CD4-positive, alpha-beta T cell treated with Interleukin-17A for 4 hours (primary cell): ENCODE measurements around the gene RECK.
"Not testable (repeated sequence)": the region's sequence is repeated elsewhere in the genome, so short reads cannot be mapped to it uniquely, and the experiment has no call there.

ENCODE experiments used
- DNase-seq: peaks from one replicate; pipeline ENCODE4 v3.0.0-alpha.2; 2020; ENCODE audit warnings: mixed read lengths

Gene RECK

GRCh38 chr9:36074870-36075532 is 38.3 kb downstream of the RECK start:
- DNase-seq: no peak

DNA sequence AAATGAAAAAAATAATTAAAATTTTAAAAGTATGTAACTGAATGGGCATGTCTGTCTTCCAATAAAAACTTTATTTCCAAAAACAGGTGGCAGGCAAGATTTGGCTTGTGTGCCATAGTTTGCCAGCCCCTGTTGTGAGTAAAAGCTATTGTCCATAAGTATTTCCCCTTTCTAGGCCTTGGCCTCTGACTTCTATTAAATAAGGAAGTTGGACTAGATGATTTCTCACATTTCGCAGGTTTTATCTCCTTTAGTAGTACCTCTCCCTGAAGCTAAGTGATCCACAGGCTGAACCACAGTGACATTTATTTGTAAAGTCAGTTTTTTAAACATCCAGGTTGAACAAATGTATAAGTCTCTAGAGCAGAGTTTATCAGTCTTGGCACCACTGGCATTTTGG is 41.3 kb downstream of the RECK start:
- no peak for DNase-seq

DNA sequence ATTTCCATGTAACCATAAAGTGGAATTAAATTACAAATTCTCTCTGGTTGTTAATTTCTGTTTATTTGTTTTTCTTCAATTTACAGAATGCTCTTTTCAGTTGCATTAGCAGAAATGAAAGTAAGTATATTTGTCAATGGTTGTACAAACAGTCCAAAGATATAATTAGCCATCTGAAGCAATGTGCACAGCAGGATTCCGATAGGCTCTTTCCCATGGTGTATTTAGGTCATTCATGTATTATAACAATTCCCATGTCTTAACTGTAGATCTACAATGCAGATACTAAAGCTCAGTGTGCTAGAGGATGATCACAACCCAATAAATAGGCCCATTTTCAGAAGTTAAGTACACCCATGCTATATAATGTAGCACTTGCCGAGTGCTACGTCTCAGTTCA is 43.8 kb downstream of the RECK start:
- DNase-seq: no peak

- no peak for DNase-seq
These were observed 46.2 kb downstream of the RECK start for GRCh38 chr9:36082931-36083330.

DNA sequence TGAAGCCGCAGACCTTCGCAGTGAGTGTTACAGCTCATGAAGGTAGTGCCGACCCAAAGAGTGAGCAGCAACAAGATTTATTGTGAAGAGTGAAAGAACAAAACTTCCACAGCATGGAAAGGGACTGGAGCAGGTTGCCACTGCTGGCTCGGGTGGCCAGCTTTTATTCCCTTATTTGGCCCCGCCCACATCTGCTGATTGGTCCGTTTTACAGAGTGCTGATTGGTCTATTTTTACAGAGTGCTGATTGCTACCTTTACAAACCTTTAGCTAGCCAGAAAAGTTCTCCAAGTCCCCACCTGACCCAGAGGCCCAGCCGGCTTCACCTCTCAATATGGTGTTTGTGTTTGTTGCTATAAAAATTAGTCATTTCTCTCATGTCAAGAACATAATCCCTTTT is 49.7 kb downstream of the RECK start:
- no peak for DNase-seq

DNA sequence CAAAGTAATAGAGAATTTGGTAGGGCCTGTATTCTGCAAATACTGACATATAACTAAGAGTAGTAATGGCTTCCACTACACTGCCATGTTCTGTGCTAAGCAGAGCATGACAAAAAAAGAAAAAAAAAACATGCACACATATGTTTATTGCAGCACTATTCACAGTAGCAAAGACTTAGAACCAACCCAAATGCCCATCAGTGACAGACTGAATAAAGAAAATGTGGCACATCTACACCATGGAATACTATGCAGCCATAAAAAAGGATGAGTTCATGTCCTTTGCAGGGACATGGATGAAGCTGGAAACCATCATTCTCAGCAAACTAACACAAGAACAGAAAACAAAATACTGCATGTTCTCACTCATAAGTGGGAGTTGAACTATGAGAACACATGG is 50.3 kb downstream of the RECK start:
- DNase-seq: not testable (repeated sequence)

DNA sequence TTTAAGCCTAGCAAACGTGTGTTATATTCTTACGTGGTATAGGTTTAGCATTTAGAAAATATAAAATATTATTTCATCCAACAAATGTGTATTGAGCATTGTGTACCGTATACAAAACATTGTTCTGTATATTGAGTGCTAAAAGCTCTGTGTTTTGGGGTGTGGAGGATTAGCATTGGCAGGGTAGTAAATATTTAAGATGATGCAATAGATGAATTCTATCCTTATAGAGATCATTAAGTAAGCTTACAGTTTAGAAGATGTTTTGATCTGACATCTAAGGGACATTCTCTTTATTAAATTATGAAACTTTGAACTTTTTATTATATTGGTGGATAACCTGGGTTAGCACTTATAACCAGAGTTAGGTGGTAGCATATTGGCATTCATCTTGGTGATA is 51.3 kb downstream of the RECK start:
- no peak for DNase-seq

DNA sequence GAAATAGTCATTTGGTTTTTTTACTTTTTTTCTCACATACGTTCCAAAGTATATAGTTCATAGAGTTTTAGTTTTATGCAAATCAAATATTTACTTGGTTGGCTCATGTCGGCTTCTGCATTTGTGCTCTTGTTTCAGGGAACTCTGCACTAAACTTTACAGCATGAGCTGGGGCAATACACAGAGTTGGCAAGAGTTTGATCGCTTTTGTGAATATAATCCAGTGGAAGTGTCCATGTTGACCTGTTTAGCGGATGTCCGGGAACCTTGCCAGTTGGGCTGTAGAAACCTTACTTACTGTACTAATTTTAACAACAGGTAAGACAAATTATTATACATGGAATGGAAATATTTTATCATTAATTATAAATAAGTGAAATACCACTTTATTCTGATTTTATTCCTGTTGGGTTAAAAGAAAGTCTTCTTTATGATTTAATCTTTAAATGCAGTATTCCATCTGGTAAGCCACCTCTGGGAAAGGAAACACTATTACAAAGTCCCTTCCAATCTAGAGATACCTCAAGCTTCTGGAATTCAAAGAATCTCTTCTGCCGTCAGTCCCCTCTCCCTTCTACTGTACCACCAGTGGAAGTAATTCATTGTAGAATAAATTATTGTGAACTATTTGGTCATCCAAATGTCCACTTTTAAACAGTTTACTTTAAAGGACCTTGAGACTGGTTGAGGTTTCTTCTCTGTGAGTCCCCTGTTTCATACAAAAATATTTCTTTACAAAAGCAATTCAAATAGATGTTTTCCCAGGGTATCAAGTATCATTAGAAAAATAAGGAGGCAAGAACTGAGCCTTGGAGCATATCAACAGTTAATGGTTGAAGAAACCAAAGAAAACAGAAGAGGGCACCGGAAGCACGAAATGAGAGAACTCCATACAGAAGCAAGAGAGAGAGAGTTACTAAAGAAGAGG is 54.6 kb downstream of the RECK start:
- no peak for DNase-seq

DNA sequence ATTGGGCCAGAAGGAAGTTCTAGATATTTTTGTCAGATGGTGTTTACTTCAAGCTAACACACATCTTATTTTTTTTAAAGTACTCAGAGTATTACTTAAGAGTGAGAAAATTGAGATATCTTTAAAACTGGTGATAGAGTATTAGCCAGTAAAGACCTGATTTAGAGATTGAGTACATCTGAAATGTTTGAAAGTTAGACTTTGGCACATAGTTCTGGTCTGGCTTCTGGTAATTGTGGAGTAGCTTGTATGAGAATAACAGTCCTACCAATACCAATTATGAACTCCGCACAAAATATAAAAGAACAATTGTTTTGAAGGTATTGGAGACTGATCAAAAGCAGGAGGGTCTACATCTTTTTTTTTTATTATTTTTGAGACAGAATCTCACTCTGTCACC is 55.3 kb downstream of the RECK start:
- DNase-seq: no peak

GRCh38 chr9:36092509-36093215 is 55.9 kb downstream of the RECK start:
- peak; percentile 45 for DNase-seq

GRCh38 chr9:36093384-36093783 is 56.7 kb downstream of the RECK start:
- DNase-seq: no peak

DNA sequence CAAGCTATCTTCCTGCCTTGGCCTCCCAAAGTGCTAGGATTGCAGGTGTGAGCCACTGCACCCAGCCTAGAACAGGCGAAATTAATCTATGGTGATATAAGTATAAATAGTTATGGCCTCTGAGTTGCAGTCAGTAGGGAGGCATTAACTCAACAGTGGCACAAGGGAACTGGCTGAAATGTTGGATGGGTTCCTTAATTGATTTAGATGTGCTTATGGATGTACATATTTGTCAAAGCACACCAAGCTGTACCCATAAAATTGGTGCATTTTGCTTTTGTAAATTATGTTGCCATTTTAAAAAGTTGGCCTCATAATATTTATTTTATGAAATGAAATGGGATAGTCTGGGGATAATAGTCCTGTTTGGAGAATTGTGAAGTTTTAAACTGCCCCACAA is 63.0 kb downstream of the RECK start:
- no peak for DNase-seq

GRCh38 chr9:36100532-36100931 is 63.8 kb downstream of the RECK start:
- DNase-seq: no peak

- DNase-seq: no peak
These were observed 65.4 kb downstream of the RECK start for GRCh38 chr9:36101916-36102741.

DNA sequence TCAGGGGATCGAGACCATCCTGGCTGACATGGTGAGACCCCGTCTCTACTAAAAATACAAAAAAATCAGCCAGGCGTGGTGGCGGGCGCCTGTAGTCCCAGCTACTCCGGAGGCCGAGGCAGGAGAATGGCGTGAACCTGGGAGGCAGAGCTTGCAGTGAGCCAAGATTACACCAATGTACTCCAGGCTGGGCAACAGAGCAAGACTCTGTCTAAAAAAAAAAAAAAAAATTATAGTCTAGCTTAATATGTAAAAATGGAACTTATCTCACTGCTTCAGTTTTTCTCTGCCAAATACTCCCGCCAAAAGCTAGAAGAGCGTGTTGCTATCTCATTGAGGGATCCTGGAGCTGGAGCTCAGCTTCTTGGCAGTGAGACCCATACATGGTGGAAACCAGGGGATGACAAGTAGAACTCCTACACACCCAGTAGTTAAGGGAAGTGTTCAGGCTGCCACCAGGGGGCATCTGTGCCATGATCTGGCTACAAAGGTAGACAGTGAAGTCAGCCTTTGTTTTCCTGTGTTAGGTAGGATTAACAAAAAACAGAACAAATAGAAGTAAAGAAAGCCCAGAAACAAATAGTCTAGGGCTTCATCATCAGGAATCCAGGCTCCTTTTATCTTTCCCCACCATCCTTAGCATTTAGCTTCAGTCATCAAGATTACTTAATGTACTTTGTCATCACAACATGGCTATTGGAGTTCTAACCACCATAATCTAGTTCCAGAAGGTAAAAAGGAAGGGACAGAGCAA is 66.2 kb downstream of the RECK start:
- peak; percentile 96 for DNase-seq

DNA sequence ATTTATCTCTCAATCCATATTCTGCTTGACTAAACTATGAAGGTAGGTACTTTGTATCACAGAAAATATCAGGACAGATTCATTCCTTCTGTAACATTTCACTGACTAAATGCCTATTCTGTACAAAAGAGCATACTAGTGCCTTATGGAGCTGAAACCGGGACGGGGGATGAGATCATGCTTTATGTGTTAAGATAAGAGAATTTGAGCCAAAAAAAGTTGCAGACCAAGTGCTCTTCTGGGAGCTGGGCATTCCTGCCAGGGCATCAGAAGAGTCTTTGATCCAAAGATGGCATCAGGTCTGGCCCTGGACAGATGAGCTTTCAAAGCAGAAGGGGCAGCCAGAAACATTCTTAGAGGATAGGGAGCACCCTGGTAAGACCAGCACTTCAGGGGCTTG is 72.4 kb downstream of the RECK start:
- DNase-seq: no peak

DNA sequence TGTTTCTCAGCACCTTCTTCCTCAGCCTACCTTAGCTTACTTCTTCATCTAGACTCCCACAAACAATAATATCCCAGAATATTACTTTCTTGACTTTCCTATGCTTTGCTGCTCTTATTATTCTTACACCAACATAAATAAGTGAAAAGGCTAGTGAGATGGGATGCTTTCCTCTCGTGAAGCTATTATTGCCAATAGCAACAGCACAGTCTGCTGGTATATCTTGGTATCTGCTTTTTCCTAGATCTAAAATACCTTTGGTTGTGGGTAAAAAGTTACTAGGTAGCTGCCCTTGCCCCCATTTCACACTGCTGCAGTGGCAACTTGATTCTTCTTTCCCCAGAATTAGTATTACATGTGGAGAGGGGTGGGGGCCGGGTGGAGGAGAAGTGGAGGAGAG is 73.7 kb downstream of the RECK start:
- DNase-seq: no peak

- no peak for DNase-seq
These were observed 75.8 kb downstream of the RECK start for GRCh38 chr9:36112516-36112915.

GRCh38 chr9:36113999-36114398 is 77.3 kb downstream of the RECK start:
- DNase-seq: no peak

DNA sequence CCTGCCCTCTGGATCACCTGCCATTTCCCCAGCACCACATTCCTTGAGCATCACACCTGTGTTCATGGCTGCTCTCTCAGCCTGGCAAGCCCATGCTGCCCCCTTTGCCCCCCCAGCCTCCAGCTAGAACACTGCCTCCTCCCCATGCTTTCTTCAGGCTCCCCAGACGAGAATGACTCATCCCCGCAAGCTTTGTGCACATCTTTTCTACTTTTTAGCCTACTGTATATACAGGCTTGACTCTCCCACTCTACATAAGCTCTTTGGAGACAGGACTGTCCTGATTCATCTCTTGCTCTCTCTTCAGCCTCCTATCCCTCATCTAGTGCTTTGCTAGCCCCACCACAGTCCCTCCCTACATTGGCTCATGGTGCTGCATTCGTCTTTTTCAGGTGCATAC is 79.9 kb downstream of the RECK start:
- no peak for DNase-seq

GRCh38 chr9:36118201-36118600 is 81.5 kb downstream of the RECK start:
- DNase-seq: no peak

DNA sequence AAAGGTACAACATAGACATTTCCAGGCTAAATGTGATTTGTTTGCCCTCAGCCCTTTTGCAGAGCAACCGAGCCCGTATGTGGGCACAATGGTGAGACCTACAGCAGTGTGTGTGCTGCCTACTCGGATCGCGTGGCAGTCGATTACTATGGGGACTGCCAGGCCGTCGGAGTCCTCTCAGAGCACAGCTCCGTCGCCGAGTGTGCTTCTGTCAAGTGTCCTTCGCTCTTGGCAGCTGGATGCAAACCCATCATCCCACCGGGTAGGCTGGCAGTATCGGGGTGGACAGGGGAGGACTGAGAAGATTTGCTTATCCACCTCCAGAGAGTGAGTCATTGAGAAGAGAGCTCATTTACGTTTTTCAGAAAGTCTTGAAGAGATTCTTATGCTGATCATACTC is 82.0 kb downstream of the RECK start:
- no peak for DNase-seq
